GM21423 (cell line): ENCODE results near the gene CENPI.
A peak's percentile ranks its signal among the peaks of the same experiment; 100 is the strongest.
"Not testable (repeated sequence)": the region's sequence is repeated elsewhere in the genome, so short reads cannot be mapped to it uniquely, and the experiment has no call there.

ENCODE experiments used
- ATAC-seq: cut with Tn5 transposase; IDR thresholded peaks from one replicate; pipeline ENCODE4 v1.9.1; 2021; ENCODE audit warnings: mild to moderate bottlenecking, moderate library complexity; ENCODE audit not compliant: unreplicated experiment

CENPI gene

GRCh38 chrX:101097546-101098453 is at the start of gene CENPI:
TSS of gene CENPI (plus strand) at chrX:101098204. CDS start at chrX:101101071, 2,867 bp downstream.
- peak; percentile 99 for ATAC-seq

GRCh38 chrX:101051153-101051548 is 46.9 kb upstream of the CENPI start:
- ATAC-seq: peak; percentile 1

- peak; percentile 95 for ATAC-seq
Measured at GRCh38 chrX:101051549-101052302, 46.3 kb upstream of the CENPI start, which contains the start of gene TRMT2B. TSS of gene TRMT2B (minus strand) at chrX:101052111. CDS start at chrX:101042289, 9,822 bp downstream.

- not testable (repeated sequence) for ATAC-seq
Measured at GRCh38 chrX:101056551-101056950, 41.5 kb upstream of the CENPI start.

GRCh38 chrX:101057093-101057714 is 40.8 kb upstream of the CENPI start:
- ATAC-seq: peak; percentile 96

- ATAC-seq: no peak
Measured at GRCh38 chrX:101062176-101062575, 35.8 kb upstream of the CENPI start.

- ATAC-seq: no peak
Measured at GRCh38 chrX:101071582-101071981, 26.4 kb upstream of the CENPI start.

- no peak for ATAC-seq
Measured at GRCh38 chrX:101078716-101079598, 19.0 kb upstream of the CENPI start, which contains the start of gene TMEM35A. TSS of gene TMEM35A (plus strand) at chrX:101078879. CDS start at chrX:101079003, 124 bp downstream.

GRCh38 chrX:101079736-101080270 is 18.2 kb upstream of the CENPI start:
- ATAC-seq: no peak

- no peak for ATAC-seq
Measured at GRCh38 chrX:101080326-101081124, 17.5 kb upstream of the CENPI start.

GRCh38 chrX:101081231-101081630 is 16.8 kb upstream of the CENPI start:
- no peak for ATAC-seq

- no peak for ATAC-seq
Measured at GRCh38 chrX:101091817-101092216, 6.2 kb upstream of the CENPI start.

GRCh38 chrX:101108284-101108683 is 10.3 kb downstream of the CENPI start:
- no peak for ATAC-seq

GRCh38 chrX:101117701-101118100 is 19.7 kb downstream of the CENPI start:
- ATAC-seq: no peak

GRCh38 chrX:101136235-101136634 is 38.2 kb downstream of the CENPI start:
- ATAC-seq: no peak
